T-helper 1 cell treated with Interleukin-12 subunit alpha and Interleukin-12 subunit beta and Interleukin-4 antibody, amounts not matched to agents 30 μg/mL and 1 μg/mL, for 36 hours (primary cell): ENCODE measurements around the gene DHRS12.
A peak's percentile ranks its signal among the peaks of the same experiment; 100 is the strongest.

Experiments used
- H3K27ac Mint-ChIP-seq: one replicate; pipeline ENCODE4 v1.8.0; 2021; ENCODE audit warnings: mild to moderate bottlenecking, mixed read lengths
- H3K27me3 Mint-ChIP-seq: one replicate; pipeline ENCODE4 v1.8.0; 2021; ENCODE audit warnings: low read depth, mixed read lengths
- H3K36me3 Mint-ChIP-seq: one replicate; pipeline ENCODE4 v1.8.0; 2021; ENCODE audit warnings: low read depth, mixed read lengths
- H3K4me1 Mint-ChIP-seq: one replicate; pipeline ENCODE4 v1.8.0; 2021; ENCODE audit warnings: low read depth, mixed read lengths
- H3K4me3 Mint-ChIP-seq: one replicate; pipeline ENCODE4 v1.8.0; 2021; ENCODE audit warnings: mild to moderate bottlenecking, moderate library complexity, mixed read lengths
- H3K9me3 Mint-ChIP-seq: one replicate; pipeline ENCODE4 v1.8.0; 2021; ENCODE audit warnings: mixed read lengths

Gene DHRS12, protein sequence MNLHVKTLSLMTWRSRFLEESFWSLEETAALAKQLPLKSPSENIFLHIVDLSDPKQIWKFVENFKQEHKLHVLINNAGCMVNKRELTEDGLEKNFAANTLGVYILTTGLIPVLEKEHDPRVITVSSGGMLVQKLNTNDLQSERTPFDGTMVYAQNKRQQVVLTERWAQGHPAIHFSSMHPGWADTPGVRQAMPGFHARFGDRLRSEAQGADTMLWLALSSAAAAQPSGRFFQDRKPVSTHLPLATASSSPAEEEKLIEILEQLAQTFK

DNA sequence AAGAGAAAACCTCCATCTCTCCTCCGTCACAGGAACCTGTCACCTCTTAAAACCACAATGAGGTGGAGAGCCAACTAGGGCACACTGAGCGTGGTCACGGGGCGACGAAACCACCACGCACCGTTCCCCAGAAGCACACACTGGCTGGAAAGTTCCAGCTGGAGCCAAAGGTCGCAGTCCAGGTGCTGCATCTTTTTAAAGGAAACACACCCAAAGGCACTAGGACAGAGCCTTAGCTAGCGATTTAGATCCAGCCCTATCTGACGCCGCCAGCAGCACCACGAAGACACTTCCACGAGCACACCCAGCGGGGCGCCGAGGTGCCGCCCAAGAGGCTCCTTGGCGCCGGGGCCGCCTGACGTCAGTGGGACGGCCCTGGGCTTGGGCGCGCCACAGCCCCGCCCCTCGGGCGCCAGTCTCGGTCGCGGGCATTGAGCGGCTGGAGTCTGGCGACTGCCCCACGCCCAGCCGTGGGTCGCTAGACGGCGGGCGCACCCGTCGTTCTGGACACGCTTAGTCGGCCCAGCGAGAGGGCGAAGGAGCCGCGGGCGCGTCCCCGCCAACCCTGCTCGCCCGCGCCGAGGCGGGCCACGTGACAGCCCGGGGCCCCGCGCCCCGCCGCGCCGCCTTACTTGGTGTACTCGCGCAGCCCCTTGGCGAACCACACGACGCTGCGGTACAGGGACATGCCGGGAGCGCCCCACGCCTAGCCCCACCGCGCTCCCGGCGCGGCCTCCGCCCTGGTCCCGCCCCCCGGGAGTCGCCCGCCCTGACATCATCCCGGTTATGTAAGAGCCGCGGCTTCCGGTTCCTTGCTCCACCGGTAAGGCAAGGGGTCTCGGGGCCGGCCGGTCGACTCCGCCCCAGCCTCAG, at the start of gene DHRS12:
TSS of gene DHRS12 (minus strand) at position 742 of the 873 bp plus-strand sequence. CDS start 4,504 bp downstream, outside the sequence.
- peaks cover 31% of the 10 kb centered on the region for H3K4me1 Mint-ChIP-seq
- H3K27me3 Mint-ChIP-seq, result peaks cover 2% of the 10 kb centered on the region
- peak within 1 kb of the TSS; percentile 88 for H3K4me3 Mint-ChIP-seq
- H3K36me3 Mint-ChIP-seq, result no peaks in the 10 kb centered on the region
- H3K27ac Mint-ChIP-seq, result peak within 1 kb of the TSS; percentile 98
- H3K9me3 Mint-ChIP-seq, result no peaks in the 10 kb centered on the region

DNA sequence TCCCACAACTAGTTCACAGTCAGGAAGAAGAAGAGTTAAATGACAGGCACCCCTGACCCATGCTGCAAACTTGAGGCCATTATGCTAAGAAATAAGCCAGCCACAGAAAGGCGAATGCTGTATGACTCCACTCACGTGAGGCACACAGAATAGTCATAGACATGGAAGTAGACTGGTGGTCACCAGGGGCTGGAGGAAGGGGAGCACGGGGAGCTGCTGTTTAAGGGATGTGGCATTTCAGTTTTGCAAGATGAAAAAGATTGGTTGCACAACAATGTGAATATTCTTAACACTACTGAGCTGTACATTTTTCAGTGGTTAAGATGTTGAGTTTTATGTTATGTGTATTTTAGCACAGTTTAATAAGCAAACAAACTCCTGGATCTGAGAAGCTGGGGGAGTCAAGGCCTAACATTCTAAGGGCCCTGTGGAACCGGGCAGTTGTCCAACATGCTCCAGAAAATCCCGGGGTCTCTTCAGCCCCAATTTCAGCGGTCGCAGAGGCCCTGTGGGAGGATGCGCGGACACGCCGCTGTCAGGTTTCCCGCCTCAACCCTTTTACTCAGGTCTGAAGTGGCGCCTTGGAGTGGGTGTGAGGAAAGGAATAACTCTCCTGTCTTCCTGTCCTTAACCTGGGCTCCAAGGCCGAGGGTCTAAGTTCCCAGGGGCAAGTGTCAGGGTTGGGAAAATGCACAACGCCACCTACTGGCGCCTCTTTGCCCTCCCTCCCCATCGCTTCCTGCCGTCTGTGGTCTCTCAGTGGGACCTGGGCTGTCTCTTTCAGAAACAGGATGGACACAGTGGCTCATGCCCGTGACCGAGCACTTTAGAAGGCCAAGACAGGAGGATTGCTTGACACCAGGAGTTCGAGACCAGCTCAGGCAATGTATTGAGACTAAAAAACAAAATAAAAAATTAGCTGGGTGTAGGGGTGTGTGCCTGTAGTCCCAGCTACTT, 45.5 kb upstream of the DHRS12 start:
- no peak overlapping the region for H3K4me3 Mint-ChIP-seq
- H3K27ac Mint-ChIP-seq, result no peak overlapping the region
- H3K9me3 Mint-ChIP-seq, result no peaks in the 10 kb centered on the region
- peaks cover 17% of the 10 kb centered on the region for H3K27me3 Mint-ChIP-seq
- no peaks in the 10 kb centered on the region for H3K36me3 Mint-ChIP-seq
- peaks cover 10% of the 10 kb centered on the region for H3K4me1 Mint-ChIP-seq

DNA sequence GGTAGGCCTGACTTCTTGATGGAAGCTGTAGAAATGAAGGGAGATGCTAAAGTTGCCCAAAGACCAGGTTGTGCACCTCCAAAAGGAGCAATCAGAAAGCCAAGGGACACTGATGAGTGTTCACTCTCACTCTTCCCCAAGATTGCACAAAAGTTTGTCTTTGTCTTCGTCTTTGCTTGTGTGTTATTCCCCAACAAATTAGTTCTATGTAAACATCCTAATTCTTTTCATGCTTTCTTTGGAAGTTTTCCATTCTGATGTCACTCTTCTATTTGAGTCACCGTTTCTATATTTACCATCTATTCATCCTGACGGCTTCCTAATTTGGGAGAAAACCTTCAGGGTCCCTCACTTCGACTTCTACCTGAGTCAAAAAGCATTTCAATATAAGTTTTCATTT, 44.7 kb upstream of the DHRS12 start:
- Mint-ChIP-seq H3K9me3 (no peaks in the 10 kb centered on the region), H3K27ac (no peak overlapping the region)

DNA sequence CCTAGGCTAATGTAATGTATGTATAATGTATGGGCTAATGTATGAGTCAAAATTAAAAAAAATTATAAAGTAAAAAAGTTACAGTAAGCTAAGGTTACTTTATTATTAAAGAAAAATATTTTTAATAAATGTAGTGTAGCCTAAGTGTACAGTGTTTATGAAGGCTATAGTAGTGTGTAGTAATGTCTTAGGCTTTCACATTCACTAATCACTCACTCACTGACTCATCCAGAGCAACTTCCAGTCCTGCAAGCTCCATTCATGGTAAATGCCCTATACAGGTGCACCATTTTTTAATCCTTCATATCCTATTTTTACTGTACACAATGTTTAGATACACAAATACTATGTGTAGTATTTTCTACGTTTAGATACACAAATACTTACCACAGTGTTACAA, 42.8 kb upstream of the DHRS12 start:
- H3K4me3 Mint-ChIP-seq, result no peak overlapping the region
- H3K36me3 Mint-ChIP-seq, result no peaks in the 10 kb centered on the region
- H3K27ac Mint-ChIP-seq, result no peak overlapping the region
- peaks cover 10% of the 10 kb centered on the region for H3K4me1 Mint-ChIP-seq
- no peaks in the 10 kb centered on the region for H3K9me3 Mint-ChIP-seq
- H3K27me3 Mint-ChIP-seq, result peaks cover 25% of the 10 kb centered on the region

More for the DNA sequence above, 44.7 kb upstream of the DHRS12 start:
- Mint-ChIP-seq H3K4me1 (peaks cover 10% of the 10 kb centered on the region), H3K36me3 (no peaks in the 10 kb centered on the region), H3K4me3 (no peak overlapping the region), H3K27me3 (peaks cover 17% of the 10 kb centered on the region)

DNA sequence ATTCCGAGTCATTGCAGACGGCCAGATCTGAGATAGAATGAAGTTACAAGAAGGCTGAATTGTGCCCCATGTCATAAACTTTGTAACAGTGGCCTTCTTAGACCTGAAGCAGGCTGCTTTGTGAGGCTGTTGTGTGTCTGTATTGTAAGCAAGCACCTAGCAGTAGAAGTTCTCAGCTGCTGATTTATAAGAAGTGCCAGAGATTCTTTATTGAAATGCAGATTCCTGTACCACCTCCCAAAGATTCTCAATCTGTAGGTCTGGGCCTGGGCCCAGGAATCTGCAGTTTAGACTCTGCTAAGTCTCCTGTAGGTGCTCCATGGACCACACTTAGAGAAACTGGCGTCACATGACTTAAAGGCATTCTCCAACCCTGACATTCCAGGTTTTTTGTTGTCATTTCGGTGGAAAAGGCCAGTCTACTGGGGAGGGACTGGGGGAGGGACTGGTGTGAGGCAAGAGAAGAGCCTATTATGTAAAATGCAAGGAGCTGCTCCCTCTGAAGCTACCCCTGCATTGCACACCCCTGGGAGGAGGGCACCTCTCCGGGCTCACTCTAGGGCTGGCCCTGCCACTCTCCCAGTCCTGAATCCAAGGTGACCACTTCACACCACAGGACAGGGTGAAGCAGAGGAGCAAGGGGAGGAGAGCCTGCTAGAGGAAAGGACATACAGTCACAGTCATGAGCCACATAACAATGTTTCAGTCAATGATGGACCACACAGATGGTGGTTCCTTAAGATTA, 41.8 kb upstream of the DHRS12 start:
- no peak overlapping the region for H3K27ac Mint-ChIP-seq
- H3K4me1 Mint-ChIP-seq, result peaks cover 10% of the 10 kb centered on the region
- H3K4me3 Mint-ChIP-seq, result no peak overlapping the region
- no peaks in the 10 kb centered on the region for H3K9me3 Mint-ChIP-seq
- peaks cover 21% of the 10 kb centered on the region for H3K27me3 Mint-ChIP-seq
- H3K36me3 Mint-ChIP-seq, result no peaks in the 10 kb centered on the region

DNA sequence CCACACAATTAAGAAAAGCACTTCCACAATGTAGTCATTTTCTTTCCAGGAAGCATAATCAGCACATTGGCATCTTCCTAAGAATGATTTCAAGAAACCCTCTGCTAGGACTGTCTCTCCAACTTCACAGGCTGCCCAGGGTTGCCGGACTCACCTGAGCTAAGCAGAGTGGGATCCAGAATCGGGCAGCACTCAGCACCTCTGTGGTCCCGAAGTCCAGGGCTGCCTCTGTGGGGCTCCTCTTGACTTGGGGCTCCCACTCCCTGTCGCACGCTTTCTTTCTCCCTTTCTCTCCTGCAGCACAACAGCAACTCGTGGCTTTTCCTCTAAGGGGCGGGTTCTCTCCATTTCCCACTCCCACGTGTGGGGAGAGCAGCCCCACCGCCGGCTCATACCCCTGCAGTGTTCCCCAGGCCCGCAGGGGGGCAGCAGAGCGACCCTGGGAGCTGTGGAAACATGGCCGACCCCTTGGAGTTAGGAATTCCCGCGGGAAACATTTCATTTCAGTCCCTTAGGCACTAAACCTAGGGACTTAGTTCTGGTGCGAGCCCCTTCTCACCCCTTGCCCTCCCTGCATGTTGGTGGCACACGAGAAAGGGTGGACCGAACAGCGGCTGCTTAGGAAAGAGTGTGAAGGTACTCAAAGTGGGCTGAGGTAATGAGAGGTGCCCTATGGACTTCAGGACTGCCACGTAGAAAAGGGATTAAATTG, 41.1 kb upstream of the DHRS12 start, which contains the start of gene TMEM272:
TSS of gene TMEM272 (minus strand) at position 316 of the 712 bp plus-strand sequence. CDS start 6,647 bp downstream, outside the sequence.
- Mint-ChIP-seq H3K4me1 (peaks cover 10% of the 10 kb centered on the region), H3K9me3 (no peaks in the 10 kb centered on the region), H3K27me3 (peaks cover 21% of the 10 kb centered on the region), H3K27ac (no peak within 1 kb of the TSS), H3K36me3 (no peaks in the 10 kb centered on the region), H3K4me3 (peak within 1 kb of the TSS; percentile 58)

DNA sequence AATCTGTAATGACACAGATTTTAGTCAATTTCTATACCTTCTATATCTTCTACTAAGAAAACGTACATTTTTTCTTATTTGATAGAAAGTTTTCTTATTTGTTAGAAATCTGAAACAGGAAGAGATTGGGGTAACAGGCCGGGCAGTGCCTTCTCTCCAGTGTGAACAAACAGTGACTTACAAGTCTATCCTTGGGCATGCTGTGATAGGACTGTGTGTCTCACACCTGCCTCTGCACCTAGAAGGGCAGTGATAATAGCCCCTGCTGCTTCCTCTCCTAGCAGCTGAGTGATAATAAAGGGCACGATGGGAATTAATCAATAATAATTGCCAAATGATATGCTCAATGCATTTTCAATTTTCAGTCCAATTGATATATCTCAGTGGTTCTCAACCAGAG, 39.6 kb upstream of the DHRS12 start:
- Mint-ChIP-seq H3K4me1 (peaks cover 8% of the 10 kb centered on the region), H3K36me3 (no peaks in the 10 kb centered on the region), H3K9me3 (no peaks in the 10 kb centered on the region), H3K27me3 (peaks cover 21% of the 10 kb centered on the region), H3K4me3 (no peak overlapping the region), H3K27ac (no peak overlapping the region)

DNA sequence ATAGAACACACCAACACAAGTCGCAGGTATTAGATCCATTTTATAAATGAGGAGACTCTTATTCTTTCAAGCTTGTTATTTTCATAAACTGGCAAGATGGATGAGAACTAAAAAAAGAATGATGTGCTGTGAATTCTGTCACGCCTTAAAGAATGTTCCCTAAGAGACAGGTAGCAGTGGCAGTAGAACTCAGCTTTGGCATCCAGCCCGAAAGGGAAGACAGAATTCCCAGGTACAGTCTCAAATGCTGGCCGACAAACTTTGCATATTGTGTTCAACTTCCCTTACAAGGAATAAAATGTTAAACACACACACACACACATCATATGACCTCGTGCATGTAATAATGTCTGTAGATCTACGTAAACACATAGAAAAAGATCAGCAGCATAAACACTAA, 37.8 kb upstream of the DHRS12 start:
- H3K27ac Mint-ChIP-seq, result no peak overlapping the region
- peaks cover 17% of the 10 kb centered on the region for H3K4me1 Mint-ChIP-seq
- H3K4me3 Mint-ChIP-seq, result no peak overlapping the region
- H3K36me3 Mint-ChIP-seq, result no peaks in the 10 kb centered on the region
- no peaks in the 10 kb centered on the region for H3K9me3 Mint-ChIP-seq
- peaks cover 21% of the 10 kb centered on the region for H3K27me3 Mint-ChIP-seq

DNA sequence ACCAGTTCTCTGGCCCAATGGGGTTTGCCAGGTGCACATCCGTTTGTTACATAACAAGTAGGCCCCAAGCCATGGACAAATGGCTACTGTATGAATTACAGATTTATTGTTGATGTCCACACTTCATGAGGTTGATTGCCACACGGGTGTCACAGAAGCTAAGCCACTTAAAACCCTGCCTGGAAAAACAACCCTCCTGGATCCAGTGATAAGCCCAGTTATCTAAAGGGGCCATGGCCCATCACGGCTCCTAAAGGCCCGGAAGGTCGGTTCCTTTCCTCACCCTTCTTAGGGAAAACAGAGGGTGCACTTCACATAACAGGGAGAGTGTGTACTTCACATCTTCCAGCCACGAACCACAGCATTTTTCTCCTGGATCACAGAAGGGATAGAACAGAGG, 37.0 kb upstream of the DHRS12 start:
- Mint-ChIP-seq H3K4me3 (no peak overlapping the region), H3K4me1 (peaks cover 19% of the 10 kb centered on the region), H3K36me3 (no peaks in the 10 kb centered on the region), H3K27ac (no peak overlapping the region), H3K27me3 (peaks cover 21% of the 10 kb centered on the region), H3K9me3 (no peaks in the 10 kb centered on the region)

DNA sequence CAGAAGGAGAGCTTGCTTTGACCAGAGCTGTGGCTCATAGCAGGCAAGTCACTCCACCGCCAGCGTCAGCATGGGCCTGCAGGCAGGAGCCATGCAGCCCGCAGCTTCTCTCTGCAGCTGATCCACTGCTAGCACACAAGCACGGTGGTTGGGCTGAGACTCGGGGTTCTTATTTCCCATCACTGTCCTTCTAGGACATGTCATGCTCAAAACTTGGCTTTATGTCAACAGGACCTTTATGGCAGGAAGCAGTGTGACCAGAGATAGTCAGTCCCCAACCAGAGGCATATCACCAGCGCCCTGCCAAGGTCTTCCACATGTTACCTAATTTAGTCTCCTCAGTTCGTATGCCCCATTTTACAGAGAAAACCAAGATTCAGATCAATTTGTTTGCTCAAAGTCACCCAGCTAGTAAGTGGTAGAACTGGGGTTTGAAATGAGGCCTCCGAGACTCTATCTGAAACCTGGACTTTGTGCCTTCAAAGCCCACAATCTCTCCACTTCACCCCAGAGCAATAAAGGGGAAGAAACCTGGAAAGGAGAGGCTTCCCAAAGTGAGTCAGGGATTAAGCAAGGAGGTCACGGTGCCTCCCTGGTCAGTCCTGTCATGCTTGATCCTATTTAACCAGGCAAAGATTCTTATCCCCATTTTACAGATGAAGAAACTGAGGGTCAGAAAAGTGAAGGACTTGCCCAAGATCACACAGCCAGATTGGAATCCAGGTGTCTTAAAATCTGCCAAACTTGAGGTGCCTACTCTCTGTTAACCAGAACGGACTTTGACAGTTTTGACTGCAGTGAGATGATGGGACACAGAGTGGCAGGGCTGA, 36.0 kb upstream of the DHRS12 start:
- H3K4me3 Mint-ChIP-seq, result no peak overlapping the region

DNA sequence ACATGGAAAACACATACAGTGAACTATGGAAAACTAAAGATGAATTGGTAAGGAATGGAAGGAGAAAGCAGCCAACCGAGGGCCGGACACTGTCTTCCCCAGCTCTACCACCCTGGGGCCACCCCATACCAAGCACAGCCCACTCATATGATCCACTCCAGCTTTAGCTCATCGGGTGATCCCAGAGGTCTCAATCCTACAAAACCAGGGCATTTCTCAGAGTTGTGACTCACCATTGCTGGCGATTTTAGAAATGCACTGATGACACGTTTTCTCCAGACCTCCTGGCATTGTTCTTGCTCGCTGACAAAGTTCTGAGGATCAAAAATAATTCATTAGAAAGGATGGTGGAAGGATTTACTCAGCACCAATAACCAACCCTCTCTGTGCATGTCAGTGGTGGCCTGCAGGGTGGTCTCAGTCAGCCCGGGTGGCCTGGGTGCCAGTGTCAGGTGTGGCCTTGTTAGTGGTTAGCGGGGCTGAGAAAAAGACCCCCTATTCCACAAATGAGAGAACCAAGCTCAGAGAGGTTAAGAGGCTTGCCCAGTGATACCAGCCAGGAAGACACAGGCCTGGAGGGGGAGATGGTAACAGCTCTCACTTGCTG, 34.4 kb upstream of the DHRS12 start:
- peaks cover 12% of the 10 kb centered on the region for H3K4me1 Mint-ChIP-seq
- no peak overlapping the region for H3K4me3 Mint-ChIP-seq
- H3K9me3 Mint-ChIP-seq, result no peaks in the 10 kb centered on the region
- H3K27ac Mint-ChIP-seq, result no peak overlapping the region
- no peaks in the 10 kb centered on the region for H3K36me3 Mint-ChIP-seq
- peaks cover 6% of the 10 kb centered on the region for H3K27me3 Mint-ChIP-seq

More for the DNA sequence above, 36.0 kb upstream of the DHRS12 start:
- Mint-ChIP-seq H3K9me3 (no peaks in the 10 kb centered on the region), H3K27me3 (peaks cover 18% of the 10 kb centered on the region), H3K4me1 (peaks cover 15% of the 10 kb centered on the region), H3K36me3 (no peaks in the 10 kb centered on the region), H3K27ac (no peak overlapping the region)

DNA sequence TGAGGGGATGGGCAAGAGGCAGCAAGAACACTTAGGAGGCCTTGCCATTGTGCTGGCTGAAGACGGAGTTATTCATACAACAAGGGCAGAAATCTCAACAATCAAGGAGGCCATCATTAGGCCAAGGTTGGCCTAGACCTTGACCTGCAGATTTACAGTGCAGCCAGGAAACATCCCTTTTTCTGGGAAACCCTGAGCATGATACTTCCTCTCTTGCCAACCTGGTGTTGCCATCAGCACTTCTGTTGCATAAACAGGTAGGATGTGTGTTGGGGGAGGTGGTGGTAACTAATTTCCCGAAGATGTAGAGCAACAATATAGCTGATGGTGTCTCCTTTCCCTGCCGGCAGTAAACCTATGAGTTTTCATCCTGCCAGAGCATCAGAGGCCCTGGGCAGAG, 33.1 kb upstream of the DHRS12 start:
- H3K9me3 Mint-ChIP-seq, result no peaks in the 10 kb centered on the region
- H3K27ac Mint-ChIP-seq, result no peak overlapping the region
- H3K4me3 Mint-ChIP-seq, result no peak overlapping the region
- no peaks in the 10 kb centered on the region for H3K36me3 Mint-ChIP-seq
- no peaks in the 10 kb centered on the region for H3K27me3 Mint-ChIP-seq
- H3K4me1 Mint-ChIP-seq, result peaks cover 16% of the 10 kb centered on the region
